GM21423 (cell line): ENCODE measurements around the gene NDRG4.

Source experiments
- ATAC-seq: cut with Tn5 transposase; IDR thresholded peaks from one replicate; pipeline ENCODE4 v1.9.1; 2021; ENCODE audit warnings: mild to moderate bottlenecking, moderate library complexity; ENCODE audit not compliant: unreplicated experiment

NDRG4 gene

DNA sequence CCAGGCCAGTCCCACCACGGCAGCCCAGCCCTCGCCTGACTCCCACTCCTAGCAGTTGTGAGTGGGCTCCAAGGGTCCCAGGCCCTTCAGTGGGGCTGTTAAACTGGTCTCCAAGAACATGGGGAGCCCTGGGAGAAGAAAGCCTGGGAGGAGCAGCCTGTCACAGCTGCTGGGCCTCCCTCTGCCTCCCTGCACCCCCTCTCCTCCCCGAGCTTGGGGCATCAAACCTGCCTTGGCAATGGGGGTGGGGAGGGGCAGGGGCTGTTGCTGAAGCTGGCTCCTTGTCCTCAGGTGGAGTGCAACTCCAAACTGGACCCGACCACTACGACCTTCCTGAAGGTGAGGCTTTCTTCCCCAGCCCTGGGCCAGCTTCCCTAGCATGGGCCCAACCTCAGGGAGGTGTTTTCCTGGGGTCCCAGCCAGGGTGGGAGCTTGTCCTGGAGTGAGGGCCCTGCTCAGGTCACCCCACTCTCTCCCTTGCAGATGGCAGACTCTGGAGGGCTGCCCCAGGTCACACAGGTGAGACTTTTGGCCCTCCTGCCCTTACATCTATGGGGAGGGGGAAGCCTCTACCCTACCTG, 8.8 kb downstream of the NDRG4 start:
- ATAC-seq, result no peak

DNA sequence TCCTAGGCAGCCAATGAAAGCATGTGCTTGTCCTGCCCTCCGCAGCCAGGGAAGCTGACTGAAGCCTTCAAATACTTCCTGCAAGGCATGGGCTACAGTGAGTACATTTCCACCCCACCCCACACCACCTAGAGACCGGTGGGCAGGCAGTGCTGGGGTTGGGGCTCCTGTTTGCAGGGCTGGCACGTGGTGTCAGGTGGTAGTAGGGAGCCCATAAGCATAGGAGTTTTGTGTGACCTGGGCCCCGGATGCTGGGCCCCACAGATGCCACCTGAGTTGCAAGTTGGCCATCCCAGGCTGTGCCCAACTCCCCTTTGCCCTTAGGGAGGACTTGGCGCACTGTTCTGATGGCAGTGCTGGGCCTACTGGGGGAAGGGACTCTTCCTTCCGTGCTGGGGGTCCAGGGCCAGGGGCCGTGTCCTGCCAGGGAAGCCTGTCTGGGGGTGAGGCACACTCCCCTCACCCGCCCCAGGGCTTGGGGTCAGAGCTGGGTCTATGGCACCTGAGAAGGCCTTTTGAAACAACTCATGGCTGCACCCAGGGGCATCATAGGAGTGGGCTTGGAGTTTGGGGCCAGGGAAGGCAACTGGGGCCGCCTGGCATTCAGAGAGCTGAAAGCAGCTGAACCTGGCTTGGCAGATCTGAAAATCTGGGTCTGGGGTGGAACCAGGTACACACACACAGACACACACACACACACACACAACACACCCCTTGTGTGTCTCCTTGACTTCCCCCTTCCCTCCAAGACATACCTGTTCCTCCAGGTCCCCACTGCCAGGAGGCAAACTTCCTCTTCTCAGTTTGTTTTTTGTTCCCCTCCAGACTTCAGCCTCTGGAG, 9.5 kb downstream of the NDRG4 start:
- ATAC-seq, result no peak

DNA sequence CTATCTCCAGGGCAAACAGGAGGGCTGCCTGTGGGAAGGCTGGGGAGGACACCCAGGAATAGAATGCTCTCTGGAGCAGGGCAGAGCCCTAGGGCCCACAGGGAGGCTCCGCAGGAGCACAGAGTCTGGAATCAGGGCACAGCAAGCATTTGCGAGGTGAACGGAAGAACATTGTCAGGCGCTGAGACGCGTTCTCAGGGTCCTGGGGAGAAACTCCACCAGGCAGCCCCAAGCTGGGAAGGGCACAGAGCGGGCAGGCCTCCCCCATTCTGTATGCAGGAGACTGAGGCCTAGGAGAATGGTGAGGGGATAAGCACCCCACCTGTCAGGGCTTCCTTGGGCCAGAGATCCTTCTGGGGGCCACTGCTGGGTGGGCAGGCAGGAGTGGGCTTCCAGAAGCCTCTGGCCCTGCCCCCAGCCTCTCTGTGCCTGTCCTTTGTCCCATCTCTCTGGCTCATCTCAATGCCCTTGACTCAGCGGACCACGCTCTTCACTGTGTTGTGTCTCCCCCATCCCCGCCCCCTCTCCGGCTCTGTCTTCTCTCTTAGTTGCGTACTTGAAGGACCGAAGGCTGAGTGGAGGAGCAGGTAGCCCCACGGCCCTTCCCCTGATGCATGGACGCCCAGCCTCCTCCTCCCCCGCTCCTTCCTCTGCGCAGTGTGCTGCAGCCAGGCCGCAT, 10.3 kb downstream of the NDRG4 start:
- ATAC-seq, result no peak

DNA sequence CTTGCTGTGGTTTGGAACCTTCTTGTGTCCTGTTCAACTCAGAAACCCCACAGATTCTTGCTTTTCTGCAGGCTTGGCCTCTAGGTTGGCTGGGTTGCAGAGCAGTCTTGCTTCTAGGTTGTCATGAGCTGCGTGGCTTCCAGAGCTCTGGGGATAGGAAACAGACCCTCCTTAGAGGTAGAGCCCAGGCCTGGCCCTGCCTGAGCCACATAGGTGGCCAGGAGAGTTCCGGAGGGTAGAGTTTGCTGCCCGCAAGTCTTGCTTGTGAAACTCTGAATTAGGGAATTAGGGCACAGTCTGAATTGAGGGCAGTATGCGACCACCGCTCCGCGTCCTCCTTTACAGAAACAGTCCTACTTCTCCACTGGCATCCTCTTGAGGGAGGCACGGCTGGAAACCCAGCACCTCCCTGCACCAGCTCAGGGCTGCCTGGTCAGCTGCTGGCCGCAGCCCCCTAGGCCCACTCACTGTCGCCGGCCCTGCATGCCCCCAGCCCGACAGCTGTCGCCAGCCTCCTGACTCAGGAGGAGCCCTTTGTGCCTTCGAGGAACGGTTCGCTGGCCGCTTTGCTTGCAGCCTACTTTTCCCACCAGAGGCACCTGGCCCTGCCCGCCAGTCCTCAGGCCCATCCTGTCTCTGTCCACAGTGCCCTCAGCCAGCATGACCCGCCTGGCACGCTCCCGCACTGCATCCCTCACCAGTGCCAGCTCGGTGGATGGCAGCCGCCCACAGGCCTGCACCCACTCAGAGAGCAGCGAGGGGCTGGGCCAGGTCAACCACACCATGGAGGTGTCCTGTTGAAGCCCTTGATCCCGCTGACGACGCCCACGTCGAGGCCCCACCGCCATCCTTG, 11.1 kb downstream of the NDRG4 start:
- no peak for ATAC-seq

DNA sequence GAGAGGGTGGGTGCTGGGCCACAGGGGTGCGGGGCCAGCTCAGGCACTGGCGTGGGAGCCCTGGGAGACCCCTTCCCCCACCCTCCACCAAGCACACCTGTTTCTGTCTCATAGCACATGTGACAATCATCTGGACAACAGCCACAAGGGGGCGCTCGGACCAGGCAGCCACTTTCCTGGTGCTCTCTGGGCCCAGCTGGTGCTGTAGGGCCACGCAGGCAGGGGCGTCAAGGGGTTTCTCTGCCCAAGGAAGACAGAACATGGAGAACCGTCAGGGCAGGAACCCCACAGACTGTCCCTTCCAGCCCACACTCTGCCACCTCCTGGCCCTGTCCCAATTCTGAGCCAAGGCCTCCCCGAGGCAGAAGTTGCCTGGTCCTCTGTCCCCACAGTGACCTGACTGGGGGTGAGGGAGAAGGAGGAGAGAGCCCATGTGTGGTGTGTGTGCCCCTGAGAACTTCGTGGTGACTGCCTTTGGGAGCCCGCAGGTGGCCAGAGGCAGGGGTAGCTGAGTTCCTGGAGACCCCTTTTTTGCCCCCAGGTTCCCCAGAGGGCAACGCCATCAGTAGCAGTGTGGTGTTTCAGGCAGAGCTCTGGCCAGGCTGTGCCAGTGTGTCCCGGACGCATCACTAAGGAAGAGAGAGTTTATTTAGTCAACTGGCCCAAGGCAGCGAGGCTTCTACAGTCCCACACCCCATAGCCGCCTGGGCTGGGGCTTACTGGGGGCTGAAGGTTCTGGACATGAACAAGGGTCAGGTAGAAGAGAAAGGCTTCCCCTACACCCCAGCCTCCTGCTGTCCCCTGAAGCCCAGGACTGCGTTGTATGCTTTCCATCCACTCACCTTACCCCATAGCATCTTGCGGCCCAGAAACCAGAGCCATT, 12.2 kb downstream of the NDRG4 start:
- ATAC-seq, result no peak

DNA sequence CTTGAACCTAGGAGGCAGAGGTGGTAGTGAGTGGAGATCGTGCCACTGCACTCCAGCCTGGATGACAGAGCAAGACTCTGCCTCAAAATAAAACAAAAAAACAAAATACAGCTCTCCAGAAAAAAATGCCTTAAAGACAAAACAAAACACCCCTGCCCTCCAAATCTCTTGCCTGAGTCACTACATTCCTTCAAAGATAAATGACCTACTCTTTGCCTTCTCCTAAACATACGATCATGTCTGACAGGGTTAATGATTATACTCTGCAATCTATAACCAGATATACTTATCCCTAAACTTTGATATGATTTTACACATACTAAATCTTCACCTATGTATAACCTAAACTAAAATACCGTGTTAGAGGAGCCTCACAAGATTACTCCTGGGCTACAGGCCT, 13.9 kb downstream of the NDRG4 start:
- no peak for ATAC-seq

DNA sequence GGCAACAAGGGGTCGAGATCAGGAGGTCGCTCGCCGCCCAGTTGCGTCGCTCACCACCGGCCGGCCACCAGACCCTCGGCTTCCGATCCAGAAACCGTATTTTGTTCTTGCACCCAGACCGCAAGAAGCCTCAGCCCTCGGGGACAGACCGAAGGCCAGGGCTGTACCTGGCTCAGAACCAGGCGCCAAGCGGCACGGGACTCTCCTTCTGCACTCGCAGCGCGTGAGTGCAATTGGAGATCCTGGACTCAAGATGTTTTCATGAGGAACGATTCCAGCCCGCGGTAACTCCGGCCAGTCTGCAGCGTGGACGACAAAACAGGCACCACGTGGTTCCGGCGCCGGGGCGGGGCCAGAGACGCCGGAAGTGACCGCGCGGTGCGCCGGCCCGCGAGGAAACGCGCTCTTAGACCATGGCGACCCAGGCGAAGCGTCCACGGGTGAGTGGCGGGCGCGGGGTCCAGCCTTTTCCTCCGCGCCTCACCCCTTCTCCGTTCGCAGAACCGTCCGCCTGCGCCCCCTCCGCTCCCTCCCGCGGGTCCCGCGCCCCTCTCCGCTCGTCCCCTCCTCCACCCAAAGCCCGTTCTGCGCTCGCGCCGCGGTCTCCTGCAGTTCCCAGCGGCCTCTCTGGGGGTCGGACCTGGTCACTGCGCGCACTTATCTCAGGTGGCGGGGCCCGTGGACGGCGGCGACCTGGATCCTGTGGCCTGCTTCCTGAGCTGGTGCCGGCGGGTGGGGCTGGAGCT, 15.4 kb downstream of the NDRG4 start, which contains the start of gene SETD6:
Gene SETD6, plus strand, starts transcription at position 393 of the 746 bp plus-strand sequence. Its CDS starts 21 bp downstream, at position 414.
- ATAC-seq, result peak; percentile 73

DNA sequence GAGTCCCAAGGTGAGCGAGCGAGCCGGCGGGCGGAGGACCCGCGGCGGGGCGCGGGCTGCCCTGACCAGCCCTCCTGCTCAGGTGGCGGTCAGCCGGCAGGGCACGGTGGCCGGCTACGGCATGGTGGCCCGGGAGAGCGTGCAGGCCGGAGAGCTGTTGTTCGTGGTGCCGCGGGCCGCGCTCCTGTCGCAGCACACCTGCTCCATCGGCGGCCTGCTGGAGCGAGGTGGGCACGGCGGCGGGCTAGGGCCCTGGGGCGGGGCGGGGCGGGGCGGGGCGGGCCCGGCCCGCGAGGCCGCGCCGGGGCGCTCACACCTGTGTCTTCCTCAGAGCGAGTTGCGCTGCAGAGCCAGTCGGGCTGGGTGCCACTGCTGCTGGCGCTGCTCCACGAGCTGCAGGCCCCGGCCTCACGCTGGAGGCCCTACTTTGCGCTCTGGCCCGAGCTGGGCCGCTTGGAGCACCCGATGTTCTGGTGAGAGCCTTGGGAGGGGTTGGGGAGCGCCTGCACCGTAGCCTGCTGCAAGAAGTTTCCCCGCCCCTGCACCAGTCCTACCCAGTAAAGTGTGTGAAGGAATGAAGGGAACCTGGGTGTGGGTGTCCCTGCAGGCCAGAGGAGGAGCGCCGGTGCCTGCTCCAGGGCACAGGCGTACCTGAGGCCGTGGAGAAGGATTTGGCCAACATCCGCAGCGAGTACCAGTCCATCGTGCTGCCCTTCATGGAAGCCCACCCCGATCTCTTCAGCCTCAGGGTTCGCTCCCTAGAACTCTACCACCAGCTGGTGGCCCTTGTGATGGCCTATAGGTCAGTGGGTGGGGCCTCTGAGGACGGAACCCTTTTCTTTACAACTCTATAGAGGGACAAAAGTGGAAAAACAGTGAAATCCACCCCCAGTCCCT, 16.2 kb downstream of the NDRG4 start:
- ATAC-seq, result peak; percentile 29

DNA sequence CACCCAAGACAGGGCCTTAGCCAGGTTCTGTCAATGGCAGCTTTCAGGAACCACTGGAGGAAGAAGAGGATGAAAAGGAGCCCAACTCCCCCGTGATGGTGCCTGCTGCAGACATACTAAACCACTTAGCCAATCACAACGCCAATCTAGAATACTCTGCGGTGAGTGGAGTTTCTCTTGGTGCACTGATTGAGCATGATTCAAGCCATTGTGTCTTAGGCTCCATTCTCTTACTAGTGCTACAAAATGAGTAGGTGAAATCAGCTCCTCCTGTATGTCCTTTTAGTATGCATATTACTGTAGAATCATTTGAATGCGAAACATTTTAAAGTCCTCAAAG, 16.8 kb downstream of the NDRG4 start:
- ATAC-seq, result no peak

DNA sequence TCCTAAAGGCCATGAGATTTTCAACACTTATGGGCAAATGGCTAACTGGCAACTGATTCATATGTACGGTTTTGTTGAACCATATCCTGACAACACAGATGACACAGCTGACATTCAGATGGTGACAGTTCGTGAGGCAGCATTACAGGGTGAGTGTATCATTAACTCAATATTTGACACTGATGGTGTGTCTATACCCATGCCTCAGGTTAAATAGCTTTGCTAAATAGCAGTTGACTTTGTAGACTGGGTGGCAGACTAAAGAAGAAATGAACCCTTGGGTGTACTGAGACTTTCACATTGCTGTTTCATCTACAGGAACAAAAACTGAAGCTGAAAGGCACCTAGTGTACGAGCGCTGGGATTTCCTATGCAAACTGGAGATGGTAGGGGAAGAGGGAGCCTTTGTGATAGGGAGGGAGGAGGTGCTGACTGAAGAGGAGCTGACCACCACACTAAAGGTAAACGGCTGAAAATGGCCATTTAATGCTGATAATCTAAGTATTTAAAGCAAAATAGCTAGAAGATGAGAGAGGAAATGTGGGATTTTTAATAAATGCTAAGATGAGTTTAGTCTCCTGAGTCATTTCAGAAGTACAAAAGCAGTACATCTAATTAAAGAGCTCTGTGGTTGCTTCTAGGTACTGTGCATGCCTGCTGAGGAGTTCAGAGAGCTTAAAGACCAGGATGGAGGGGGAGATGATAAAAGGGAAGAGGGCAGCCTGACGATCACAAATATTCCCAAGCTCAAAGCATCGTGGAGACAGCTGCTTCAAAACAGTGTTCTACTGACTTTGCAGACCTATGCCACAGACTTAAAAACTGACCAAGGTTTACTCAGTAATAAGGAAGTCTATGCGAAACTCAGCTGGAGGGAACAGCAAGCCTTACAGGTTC, 18.4 kb downstream of the NDRG4 start:
- peak; percentile 26 for ATAC-seq

DNA sequence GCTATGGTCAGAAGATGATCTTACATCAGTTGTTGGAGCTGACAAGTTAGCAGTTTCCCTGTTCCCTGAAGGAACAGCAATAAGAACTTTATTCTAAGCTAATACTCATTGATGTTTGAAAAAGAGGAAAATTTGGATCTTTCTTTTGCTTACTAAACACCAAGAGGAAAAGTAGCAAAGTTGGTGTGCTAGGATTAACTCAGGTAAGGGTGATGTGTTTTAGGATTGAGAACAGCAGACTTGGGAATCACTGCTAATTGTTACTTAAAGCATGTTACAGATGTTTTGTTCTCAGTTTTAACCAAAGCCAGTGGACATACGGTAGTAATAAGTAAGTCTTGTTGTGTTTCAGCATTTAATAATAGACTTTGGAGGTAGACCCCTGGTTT, 19.0 kb downstream of the NDRG4 start:
- ATAC-seq, result no peak

DNA sequence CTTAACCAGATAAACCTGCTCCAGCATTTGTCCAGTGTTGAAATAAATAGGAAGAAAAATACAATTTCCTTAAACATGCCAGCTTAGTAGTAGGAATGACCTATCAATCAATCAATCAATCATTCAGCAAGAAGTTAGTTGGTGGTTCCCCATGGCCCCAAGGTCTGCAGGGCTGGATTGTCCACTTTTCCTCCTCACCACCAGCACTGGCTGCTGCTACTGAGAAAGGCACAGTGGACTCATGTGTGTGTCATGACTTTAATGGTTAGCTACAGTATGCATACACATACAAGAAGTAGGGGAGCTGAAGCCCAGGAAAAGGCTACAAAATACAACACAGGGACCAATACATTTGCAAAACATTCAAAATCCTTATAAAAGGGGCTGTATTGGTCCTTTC, 19.8 kb downstream of the NDRG4 start:
- no peak for ATAC-seq

DNA sequence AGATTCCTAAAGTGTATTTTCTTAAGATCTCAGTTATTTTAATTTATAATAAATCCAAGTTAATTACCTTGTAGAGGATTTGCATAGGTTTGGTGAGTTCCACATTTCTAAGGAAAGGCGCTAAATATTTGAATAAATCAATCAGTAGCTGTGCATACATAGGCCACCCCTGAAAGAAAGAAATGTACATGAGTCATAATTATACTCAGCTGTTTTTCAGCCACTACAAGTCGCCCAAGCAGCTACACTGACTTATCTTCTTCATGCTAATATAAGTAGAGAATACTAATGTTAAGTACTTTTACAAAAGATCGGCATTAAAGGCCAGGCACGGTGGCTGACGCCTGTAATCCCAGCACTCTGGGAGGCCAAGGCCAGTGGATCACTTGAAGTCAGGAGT, 30.2 kb downstream of the NDRG4 start:
- ATAC-seq, result no peak

DNA sequence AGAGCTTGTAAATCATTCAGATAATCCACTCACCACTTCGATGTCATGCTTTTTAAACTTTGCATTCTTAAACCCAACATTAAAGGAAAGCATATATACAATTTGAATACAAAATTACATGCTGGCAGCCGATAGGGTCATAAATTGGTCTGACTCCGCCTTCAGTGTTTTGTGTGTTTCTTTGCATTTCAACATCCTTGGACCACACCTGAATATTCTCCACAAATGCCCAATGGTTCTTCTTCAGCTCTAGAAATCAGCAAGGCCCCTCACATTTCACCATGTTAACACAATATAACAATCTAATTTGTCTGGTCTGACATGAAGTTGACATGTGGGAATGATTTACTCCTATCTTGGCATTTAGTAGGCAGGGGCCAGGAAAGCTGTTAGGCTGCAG, 32.5 kb downstream of the NDRG4 start:
- no peak for ATAC-seq

DNA sequence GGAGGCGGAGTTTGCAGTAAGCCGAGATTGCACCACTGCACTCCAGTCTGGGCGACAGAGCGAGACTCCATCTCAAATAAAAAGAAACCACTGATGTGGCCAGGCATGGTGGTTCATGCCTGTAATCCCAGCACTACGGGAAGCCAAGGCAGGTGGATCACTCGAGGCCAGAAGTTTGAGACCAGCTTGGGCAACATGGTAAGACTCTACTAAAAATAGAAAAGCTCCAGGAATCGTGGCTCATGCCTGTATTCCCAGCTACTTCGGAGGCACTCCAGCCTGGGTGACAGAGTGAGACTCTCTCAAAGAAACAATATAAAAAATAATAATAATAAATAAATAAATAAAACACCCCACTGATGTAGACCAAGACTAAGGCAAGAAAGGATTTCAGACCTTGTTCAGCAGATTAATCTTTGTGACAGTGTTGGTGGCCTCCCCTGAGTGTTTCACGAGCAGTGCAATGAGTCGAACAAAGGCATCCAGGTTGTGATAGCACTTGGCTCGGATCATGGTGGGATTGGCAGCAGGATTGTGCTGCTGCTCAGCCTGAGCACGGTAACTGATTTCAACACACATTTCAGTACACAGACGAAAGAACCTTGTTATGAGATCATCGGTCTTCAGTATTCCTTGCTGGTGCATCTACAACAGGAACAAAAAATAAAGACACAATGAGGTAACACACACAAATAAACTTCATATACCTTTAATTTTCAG, 34.0 kb downstream of the NDRG4 start:
- no peak for ATAC-seq

DNA sequence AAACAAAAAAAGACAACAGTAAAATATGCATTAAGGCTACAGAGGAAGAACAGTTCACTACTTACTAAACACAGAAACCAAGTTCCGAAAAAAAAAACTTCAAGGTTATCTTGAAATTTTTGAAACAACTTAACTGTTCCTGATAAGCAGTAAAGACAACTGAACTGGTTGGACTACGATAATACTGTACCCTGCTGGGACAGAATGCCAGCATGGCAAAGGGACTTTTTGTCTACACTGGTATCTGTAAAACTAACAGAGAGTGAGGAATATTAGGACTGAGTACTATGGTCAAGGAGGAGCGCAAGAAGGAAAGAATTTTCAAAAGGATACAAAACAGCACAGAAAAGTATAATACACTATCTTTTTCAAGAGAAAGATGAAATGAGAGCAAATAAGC, 35.2 kb downstream of the NDRG4 start:
- no peak for ATAC-seq

DNA sequence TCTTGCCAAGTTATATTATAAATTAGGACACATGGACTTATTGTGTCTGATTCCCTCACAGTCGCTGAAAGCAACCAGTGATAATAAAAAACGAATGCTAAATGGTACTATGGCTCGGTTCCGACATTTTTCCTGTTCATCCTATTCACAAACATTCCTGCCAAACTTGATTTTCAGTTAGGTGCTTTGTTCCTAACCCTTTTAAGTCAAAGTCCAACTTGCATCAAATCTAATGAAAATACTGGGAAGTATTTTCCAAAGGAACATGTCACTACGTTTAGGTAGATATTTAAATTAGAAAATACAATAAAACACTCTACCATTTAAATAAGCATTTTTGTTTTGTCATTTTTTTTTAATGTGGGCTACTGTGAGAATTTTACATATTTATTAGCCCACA, 36.3 kb downstream of the NDRG4 start:
- ATAC-seq, result no peak
